Fibroblast of lung (primary cell): ENCODE measurements around the gene DNAJC9.

ENCODE experiments used
- EZH2 ChIP-seq: IDR thresholded peaks from 2 replicates; pipeline ENCODE4 v1.5.1; 2012; ENCODE audit warnings: low read length, control low read depth, mild to moderate bottlenecking; ENCODE audit errors: missing control alignments
- TF ChIP-seq, protein P1 (sequence below), 2 donors: IDR thresholded peaks in 1 of 2; conservative IDR thresholded peaks in 1 of 2; 1 replicate in 1 of 2; 2 replicates in 1 of 2; pipeline ENCODE4 v1.5.1; 2011 to 2012; ENCODE audit warnings: low read length in 2 of 2, control low read depth in 1 of 2, inconsistent platforms in 1 of 2, low read depth in 1 of 2, mild to moderate bottlenecking in 1 of 2

DNA sequence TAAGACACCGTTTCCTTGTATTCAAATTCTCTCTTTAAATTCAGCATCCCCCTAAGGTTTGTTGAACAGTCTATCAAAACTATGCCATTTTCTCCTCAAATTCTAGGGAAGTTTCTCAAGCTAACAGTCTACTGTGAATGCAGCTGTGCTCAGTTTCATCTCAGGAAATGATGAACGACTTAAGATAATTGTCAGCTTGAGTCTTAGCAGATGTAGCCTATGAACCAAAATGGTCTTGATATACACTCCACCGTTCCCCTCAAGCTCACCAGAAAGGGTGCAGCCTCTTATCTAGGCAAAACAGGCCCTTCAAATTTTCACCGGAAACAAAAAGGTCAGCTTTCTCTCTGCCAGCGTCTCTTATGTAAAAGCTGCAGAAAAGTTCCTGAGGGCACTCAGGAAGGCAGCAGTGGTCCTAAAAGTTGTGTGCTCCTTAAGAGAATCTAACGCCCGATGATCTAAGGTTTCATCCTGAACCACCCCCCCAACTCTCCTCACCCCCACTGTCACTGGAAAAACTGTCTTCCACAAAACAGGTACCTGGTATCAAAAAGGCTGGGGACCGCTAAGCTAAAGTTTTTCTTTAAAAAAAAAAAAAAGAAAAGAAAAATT is 2.1 kb downstream of the DNAJC9 start:
- TF ChIP-seq, protein P1, sequence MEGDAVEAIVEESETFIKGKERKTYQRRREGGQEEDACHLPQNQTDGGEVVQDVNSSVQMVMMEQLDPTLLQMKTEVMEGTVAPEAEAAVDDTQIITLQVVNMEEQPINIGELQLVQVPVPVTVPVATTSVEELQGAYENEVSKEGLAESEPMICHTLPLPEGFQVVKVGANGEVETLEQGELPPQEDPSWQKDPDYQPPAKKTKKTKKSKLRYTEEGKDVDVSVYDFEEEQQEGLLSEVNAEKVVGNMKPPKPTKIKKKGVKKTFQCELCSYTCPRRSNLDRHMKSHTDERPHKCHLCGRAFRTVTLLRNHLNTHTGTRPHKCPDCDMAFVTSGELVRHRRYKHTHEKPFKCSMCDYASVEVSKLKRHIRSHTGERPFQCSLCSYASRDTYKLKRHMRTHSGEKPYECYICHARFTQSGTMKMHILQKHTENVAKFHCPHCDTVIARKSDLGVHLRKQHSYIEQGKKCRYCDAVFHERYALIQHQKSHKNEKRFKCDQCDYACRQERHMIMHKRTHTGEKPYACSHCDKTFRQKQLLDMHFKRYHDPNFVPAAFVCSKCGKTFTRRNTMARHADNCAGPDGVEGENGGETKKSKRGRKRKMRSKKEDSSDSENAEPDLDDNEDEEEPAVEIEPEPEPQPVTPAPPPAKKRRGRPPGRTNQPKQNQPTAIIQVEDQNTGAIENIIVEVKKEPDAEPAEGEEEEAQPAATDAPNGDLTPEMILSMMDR (conservative IDR thresholded peaks at IDR 0.05 in 1 of 2, IDR thresholded peaks at IDR 0.05 in 1 of 2; ENCODE audit: low read depth in 1 of 2, low read length in 2 of 2) = no peak
- no peak for TF ChIP-seq EZH2
